Heart left ventricle (tissue), 16 donors: ENCODE measurements around the gene SYN1. TPM values are rescaled to one million over a fixed set of nuclear protein-coding genes. Genes with fewer than 3 reads are reported as not detected.

Experiments used
- ATAC-seq, 4 donors: fragments of 200-7000 bp; cut with Tn5 transposase; one replicate each; pipeline ENCODE4 v1.9.1; 2020 to 2022; ENCODE audit warnings: moderate library complexity in 4 of 4, mild to moderate bottlenecking in 3 of 4, moderate number of reproducible peaks in 1 of 4
- DNase-seq, 5 donors: peaks; one replicate each; pipeline ENCODE4 v3.0.0-alpha.2; 2020
- H3K27ac ChIP-seq, 12 donors: fragments of 200-600 bp; sonication (generic) in 4 of 12; one replicate each; pipeline versions ENCODE4 v1.5.0 to v1.8.0; 2016 to 2022; ENCODE audit warnings: mild to moderate bottlenecking in 2 of 12
- H3K27me3 ChIP-seq, 9 donors: fragments of 200-600 bp; sonication (generic) in 2 of 9; one replicate each; pipeline versions ENCODE4 v1.5.1 to v1.8.0; 2016 to 2022; ENCODE audit warnings: mild to moderate bottlenecking in 3 of 9
- H3K36me3 ChIP-seq, 9 donors: fragments of 200-600 bp; sonication (generic) in 2 of 9; one replicate each; pipeline versions ENCODE4 v1.5.0 to v1.8.0; 2018 to 2022; ENCODE audit warnings: mild to moderate bottlenecking in 2 of 9
- H3K4me1 ChIP-seq, 12 donors: fragments of 200-600 bp; sonication (generic) in 4 of 12; one replicate each; pipeline versions ENCODE4 v1.5.0 to v1.8.0; 2016 to 2022; ENCODE audit warnings: mild to moderate bottlenecking in 3 of 12
- H3K4me3 ChIP-seq, 12 donors: fragments of 200-600 bp; sonication (generic) in 4 of 12; one replicate each; pipeline versions ENCODE4 v1.5.0 to v1.8.0; 2017 to 2022; ENCODE audit warnings: mild to moderate bottlenecking in 9 of 12, moderate library complexity in 4 of 12
- H3K9me3 ChIP-seq, 12 donors: fragments of 200-600 bp; sonication (generic) in 4 of 12; one replicate each; pipeline versions ENCODE4 v1.5.0 to v1.8.0; 2016 to 2022; ENCODE audit warnings: mild to moderate bottlenecking in 1 of 12
- CTCF ChIP-seq, 12 donors: fragments of 200-600 bp; sonication (generic) in 4 of 12; IDR thresholded peaks; one replicate each; pipeline versions ENCODE4 v1.5.0 to v1.8.0; 2018 to 2022; ENCODE audit warnings: antibody characterized with exemption in 12 of 12, mild to moderate bottlenecking in 5 of 12
- POLR2A ChIP-seq, 2 donors: fragments of 450-650 bp; IDR thresholded peaks; one replicate each; pipeline ENCODE4 v1.6.1; 2017; ENCODE audit warnings: antibody characterized with exemption in 2 of 2, mild to moderate bottlenecking in 2 of 2, moderate library complexity in 2 of 2
- WGBS, 4 donors: extraction: QIAGEN DNeasy Blood & Tissue Kit in 2 of 4; methylation state at CpG; one replicate each; pipeline versions ENCODE4 v1.1.5 to v1.1.7; 2013 to 2018; 5-methylcytosine and 5-hydroxymethylcytosine counted together
- intact Hi-C, 10 donors: fragments of 100-400 bp; cut with DNase I; formaldehyde crosslinking; loops; one replicate each; pipeline versions ENCODE4 v1.11.1 to v1.14.2; 2022
- polyA plus RNA-seq, 2 donors: library from polyadenylated mRNA; stranded (reverse); fragments of 200-250 nt; gene quantifications; one replicate each; pipeline ENCODE4 v1.2.3, GENCODE V29; 2013
- total RNA-seq, 9 donors: library from RNA; depleted of rRNA in 2 of 9; stranded (reverse); fragments of >200 nt in 2 of 9; fragmentation: NEBNext Ultra II Directional in 3 of 9; extraction: Animal tissue kit (Norgen Biotek cat#: 25700) in 3 of 9; gene quantifications; one replicate each; pipeline versions ENCODE4 v1.1.0 to v1.2.4, GENCODE V29; 2016 to 2023
- donor health status: ischemic (EF 13 %, LVEDD 7.1; RV severe dilation, severe dysfunction).
- donor health status: healthy with polysubstance abuse.
- donor health status: DM: no; HTN: yes; CAD: no.
- donor health status: DM: no; HTN: no; CAD: no.
- donor health status: ischemic (EF 25% LVEDD 6.9; RV normal size, moderate dysfunction).
- donor health status: ischemic (EF 25% LVEDD 5.7; RV mildly dilated, moderate dysfunction).
- donor health status: healthy.
- donor health status: DM: yes; HTN: yes; CAD: no.
- donor health status: ischemic (EF 35%, LVEDD 5.7; RV mildly dilated, moderate dysfunction).
- donor health status: nonischemic (EF 11% LVEDD 7.7; RV severe dilation, severe dysfunction).
- donor health status: DM: yes; HTN: yes; CAD: no.
- donor health status: PGD.
- donor health status: ischemic (EF 29% LVEDD 5.4; RV normal size, mild dysfunction).
- donor health status: nonischemic (EF 23%, LVEDD 6.1; RV moderate dilation, normal function).

The SYN1 gene
- total and polyA plus RNA-seq, 11 donors, result 7.1 to 20.5 (median 11.3) TPM

- peaks cover 0 to 69% (median 60%) of the 10 kb centered on the region in 9 donors for H3K36me3 ChIP-seq
- 75 to 84% (median 78%) methylated on average over 12 of the region's 12 CpGs for WGBS, 4 donors
- H3K9me3 ChIP-seq, result no peaks in the 10 kb centered on the region
- no peak overlapping the region for H3K4me3 ChIP-seq
- H3K4me1 ChIP-seq, result peaks cover 0 to 27% (median 7%) of the 10 kb centered on the region in 12 donors
- intact Hi-C loops, result loop anchor here in 8 of 10 donors (5.0 to 10.0 kb wide), 8 partner anchors 50 to 463 kb away; partner anchors contain the start of genes CFP (in 1 of the 8) and SYN1 (in 1 of the 8)
- TF ChIP-seq POLR2A (IDR thresholded peaks at IDR 0.05) (no peak), CTCF (IDR thresholded peaks at IDR 0.05) (no peak)
- H3K27ac ChIP-seq, result no peak overlapping the region
- no peak for ATAC-seq
- no peak for DNase-seq
- no peaks in the 10 kb centered on the region for H3K27me3 ChIP-seq
Observed at GRCh38 chrX:47564438-47565085, 55.1 kb downstream of the SYN1 start.

- no peak for DNase-seq
- Histone ChIP-seq H3K4me1 (peaks cover 0 to 27% (median 7%) of the 10 kb centered on the region in 12 donors), H3K36me3 (peaks cover 0 to 62% (median 53%) of the 10 kb centered on the region in 9 donors), H3K4me3 (no peak overlapping the region), H3K9me3 (no peaks in the 10 kb centered on the region), H3K27me3 (no peaks in the 10 kb centered on the region), H3K27ac (no peak overlapping the region)
- intact Hi-C loops, result loop anchor here in 8 of 10 donors (5.0 to 10.0 kb wide), 8 partner anchors 51 to 463 kb away; partner anchors contain the start of genes CFP (in 1 of the 8) and SYN1 (in 1 of the 8)
- TF ChIP-seq POLR2A (IDR thresholded peaks at IDR 0.05) (no peak), CTCF (IDR thresholded peaks at IDR 0.05) (no peak)
- no peak for ATAC-seq
- WGBS, 4 donors, result 68 to 86% (median 73%) methylated on average over 8 of the region's 8 CpGs
Observed at GRCh38 chrX:47563801-47564315, 55.8 kb downstream of the SYN1 start.

GRCh38 chrX:47562615-47563243 is 56.9 kb downstream of the SYN1 start:
- DNase-seq (no peak), ATAC-seq (no peak)
- Histone ChIP-seq H3K9me3 (no peaks in the 10 kb centered on the region), H3K4me1 (peaks cover 0 to 27% (median 7%) of the 10 kb centered on the region in 12 donors), H3K36me3 (peaks cover 0 to 51% (median 42%) of the 10 kb centered on the region in 9 donors), H3K27me3 (no peaks in the 10 kb centered on the region), H3K4me3 (no peak overlapping the region), H3K27ac (peak overlapping the region in 1 of 12 donors; percentile 99)
- intact Hi-C loops, result loop anchor here in 8 of 10 donors (5.0 to 10.0 kb wide), 8 partner anchors 52 to 465 kb away; partner anchors contain the start of genes CFP (in 1 of the 8) and SYN1 (in 1 of the 8)
- WGBS, 4 donors, result 63 to 80% (median 77%) methylated on average over 9 to 13 of the region's 13 CpGs
- TF ChIP-seq POLR2A (IDR thresholded peaks at IDR 0.05) (no peak), CTCF (IDR thresholded peaks at IDR 0.05) (peak in 10 of 12 donors; percentile 11 to 45 (median 22))
